Stomach (tissue), 9 donors: ENCODE measurements around the gene YWHAG. TPM values are rescaled to one million over a fixed set of nuclear protein-coding genes. Genes with fewer than 3 reads are reported as not detected.
A peak's percentile ranks its signal among the peaks of the same experiment; 100 is the strongest.
"Not testable (repeated sequence)": the region's sequence is repeated elsewhere in the genome, so short reads cannot be mapped to it uniquely, and the experiment has no call there.

Experiments used
- DNase-seq, 2 donors: peaks; one replicate each; pipeline versions ENCODE4 v3.0.0 to v3.0.0-alpha.2; 2013 to 2019
- H3K27ac ChIP-seq, 5 donors: fragments of 200-600 bp in 4 of 5; sonication (generic) in 4 of 5; one replicate each; pipeline ENCODE4 v1.5.1; 2013 to 2019; ENCODE audit warnings: mild to moderate bottlenecking in 1 of 5, moderate library complexity in 1 of 5
- H3K27me3 ChIP-seq, 3 donors: fragments of 200-600 bp; sonication (generic); one replicate each; pipeline ENCODE4 v1.5.1; 2017 to 2019; ENCODE audit warnings: mixed run types in 1 of 3
- H3K36me3 ChIP-seq, 4 donors: fragments of 200-600 bp; sonication (generic); 1 replicate in 3 of 4; 2 replicates in 1 of 4; pipeline ENCODE4 v1.5.1; 2016 to 2019
- H3K4me1 ChIP-seq, 4 donors: fragments of 200-600 bp; sonication (generic); one replicate each; pipeline ENCODE4 v1.5.1; 2016 to 2019
- H3K4me3 ChIP-seq, 4 donors: fragments of 200-600 bp; sonication (generic) in 3 of 4; one replicate each; pipeline ENCODE4 v1.5.1; 2016 to 2019; ENCODE audit warnings: mild to moderate bottlenecking in 1 of 4
- H3K9me3 ChIP-seq, 4 donors: fragments of 200-600 bp; sonication (generic); one replicate each; pipeline ENCODE4 v1.5.1; 2016 to 2019
- CTCF ChIP-seq, 7 experiments: fragments of 450-650 bp in 4 of 7; fragments of 200-600 bp in 3 of 7; sonication (generic) in 3 of 7; IDR thresholded peaks; one replicate each; pipeline ENCODE4 v1.5.1; 2016 to 2019; ENCODE audit warnings: antibody characterized with exemption in 7 of 7, control low read depth in 2 of 7, mild to moderate bottlenecking in 1 of 7
- EP300 ChIP-seq: sonication (generic); formaldehyde crosslinking; IDR thresholded peaks from one replicate; pipeline ENCODE4 v1.6.1; 2017; ENCODE audit warnings: antibody characterized with exemption
- POLR2A ChIP-seq, 4 donors: fragments of 450-650 bp; IDR thresholded peaks; one replicate each; pipeline ENCODE4 v1.6.1; 2016; ENCODE audit warnings: antibody characterized with exemption in 4 of 4, control low read depth in 2 of 4, mild to moderate bottlenecking in 1 of 4, moderate library complexity in 1 of 4
- POLR2AphosphoS5 ChIP-seq, 3 donors: sonication (generic); formaldehyde crosslinking; IDR thresholded peaks; one replicate each; pipeline ENCODE4 v1.6.1; 2016; ENCODE audit warnings: antibody characterized with exemption in 3 of 3
- whole genome bisulfite sequencing, 5 donors: extraction: QIAGEN DNeasy Blood & Tissue Kit in 3 of 5; methylation state at CpG; one replicate each; pipeline versions ENCODE4 v1.1.5 to v1.1.7; 2013 to 2018; 5-methylcytosine and 5-hydroxymethylcytosine counted together
- intact Hi-C: fragments of 100-400 bp; cut with DNase I; formaldehyde crosslinking; loops from one replicate; pipeline ENCODE4 v1.15.1; 2023; ENCODE audit warnings: low total_unique reads
- polyA plus RNA-seq, 3 donors: library from polyadenylated mRNA; stranded (reverse); fragments of 200-250 nt; gene quantifications; one replicate each; pipeline ENCODE4 v1.2.3, GENCODE V29; 2013
- total RNA-seq, 5 donors: library from RNA; depleted of rRNA; stranded (reverse); fragments of >200 nt; gene quantifications; one replicate each; pipeline versions ENCODE4 v1.1.0 to v1.2.3, GENCODE V29; 2014 to 2016
- donor health status: healthy with polysubstance abuse.
- donor health status: Bipolar disorder and iron deficiency.
- donor health status: healthy.

Gene YWHAG
- total and polyA plus RNA-seq, 8 donors, result 26.7 to 64.6 (median 45.9) TPM

GRCh38 chr7:76337147-76337546, 21.6 kb downstream of the YWHAG start:
- H3K36me3 ChIP-seq, result peaks cover 0 to 9% (median 8%) of the 10 kb centered on the region in 4 donors
- TF ChIP-seq EP300 (no peak), POLR2AphosphoS5 (IDR thresholded peaks at IDR 0.05) (no peak), POLR2A (IDR thresholded peaks at IDR 0.05) (no peak), CTCF (IDR thresholded peaks at IDR 0.05) (no peak)
- no peaks in the 10 kb centered on the region for H3K27me3 ChIP-seq
- H3K9me3 ChIP-seq, result no peaks in the 10 kb centered on the region
- no peak overlapping the region for H3K4me3 ChIP-seq
- H3K27ac ChIP-seq, result no peak overlapping the region
- intact Hi-C loops, result no loop called here
- DNase-seq, result no peak
- peaks cover 39 to 93% (median 66%) of the 10 kb centered on the region in 4 donors for H3K4me1 ChIP-seq
- whole genome bisulfite sequencing, 5 donors, result 74 to 86% (median 82%) methylated on average over 6 of the region's 6 CpGs

- Histone ChIP-seq H3K27ac (no peak overlapping the region), H3K4me3 (no peak overlapping the region), H3K36me3 (peaks cover 0 to 8% (median 5%) of the 10 kb centered on the region in 4 donors), H3K4me1 (peaks cover 34 to 93% (median 68%) of the 10 kb centered on the region in 4 donors), H3K9me3 (no peaks in the 10 kb centered on the region), H3K27me3 (no peaks in the 10 kb centered on the region)
- no peak for DNase-seq
- intact Hi-C loops, result no loop called here
- TF ChIP-seq POLR2AphosphoS5 (IDR thresholded peaks at IDR 0.05), result no peak
Observed at GRCh38 chr7:76336094-76336493, 22.7 kb downstream of the YWHAG start.

- Histone ChIP-seq H3K4me1 (peaks cover 28 to 93% (median 65%) of the 10 kb centered on the region in 4 donors), H3K36me3 (peaks cover 0 to 11% (median 5%) of the 10 kb centered on the region in 4 donors)
- H3K4me3 ChIP-seq, DNase-seq, H3K27me3 ChIP-seq, H3K27ac ChIP-seq, H3K9me3 ChIP-seq, intact Hi-C loops: not testable (repeated sequence)
- 86 to 95% (median 91%) methylated on average over 2 of the region's 2 CpGs for WGBS, 5 donors
Observed at GRCh38 chr7:76335417-76335816, 23.4 kb downstream of the YWHAG start.

GRCh38 chr7:76334320-76334967, 24.3 kb downstream of the YWHAG start:
- H3K36me3 ChIP-seq, result peaks cover 3 to 13% (median 10%) of the 10 kb centered on the region in 4 donors
- peaks cover 28 to 91% (median 63%) of the 10 kb centered on the region in 4 donors for H3K4me1 ChIP-seq
- H3K27me3 ChIP-seq, result no peaks in the 10 kb centered on the region
- peak overlapping the region in 2 of 5 donors; percentile 36 to 63 for H3K27ac ChIP-seq
- H3K9me3 ChIP-seq, result no peaks in the 10 kb centered on the region
- 85 to 92% (median 88%) methylated on average over 6 of the region's 6 CpGs for WGBS, 5 donors
- TF ChIP-seq EP300 (no peak), POLR2A (IDR thresholded peaks at IDR 0.05) (no peak), POLR2AphosphoS5 (IDR thresholded peaks at IDR 0.05) (no peak), CTCF (IDR thresholded peaks at IDR 0.05) (no peak)
- no peak overlapping the region for H3K4me3 ChIP-seq
- intact Hi-C loops, result no loop called here
- DNase-seq, result no peak

GRCh38 chr7:76333511-76334101, 25.2 kb downstream of the YWHAG start:
- no peaks in the 10 kb centered on the region for H3K9me3 ChIP-seq
- WGBS, 5 donors, result 59 to 66% (median 63%) methylated on average over 14 of the region's 14 CpGs
- TF ChIP-seq POLR2A (IDR thresholded peaks at IDR 0.05), result no peak
- TF ChIP-seq CTCF (IDR thresholded peaks at IDR 0.05), result no peak
- peak; percentile 34 for TF ChIP-seq EP300
- peak in 2 of 3 donors; percentile 9 to 54 for TF ChIP-seq POLR2AphosphoS5 (IDR thresholded peaks at IDR 0.05)
- peak in 1 of 2 donors; percentile 61 for DNase-seq
- peak overlapping the region; percentile 3 to 63 (median 36) for H3K27ac ChIP-seq
- no peak overlapping the region for H3K4me3 ChIP-seq
- H3K4me1 ChIP-seq, result peaks cover 28 to 86% (median 59%) of the 10 kb centered on the region in 4 donors
- H3K36me3 ChIP-seq, result peaks cover 10 to 20% (median 17%) of the 10 kb centered on the region in 4 donors
- no peaks in the 10 kb centered on the region for H3K27me3 ChIP-seq
- intact Hi-C loops, result no loop called here
